Endothelial cell of umbilical vein (primary cell): ENCODE results near the gene MEGF10. TPM values are rescaled to one million over a fixed set of nuclear protein-coding genes. Genes with fewer than 3 reads are reported as not detected.

Experiments used
- BruUV-seq: library from RNA; stranded (reverse); fragments of 400-500 nt; replicated peaks from 2 replicates; lab custom pipeline; 2021; lab: Mats Ljungman, UMichigan
- CTCF ChIA-PET: fragments of 300-600, 350-600 bp; sonication (Branson Sonifier 250); formaldehyde crosslinking; loops from one replicate; lab custom pipeline; 2021; ENCODE audit warnings: antibody characterized with exemption, inconsistent platforms; lab: Charles Lee
- POLR2A ChIA-PET: fragments of 300-600, 350-600 bp; sonication (Branson Sonifier 250); formaldehyde crosslinking; loops from one replicate; lab custom pipeline; 2021; ENCODE audit warnings: antibody characterized with exemption, inconsistent platforms; lab: Charles Lee
- DNase-seq: peaks from one replicate; pipeline ENCODE4 v3.0.0-alpha.2; 2011; ENCODE audit warnings: low read depth, low spot score
- FAIRE-seq: peaks from 2 replicates; lab custom pipeline; 2011; peaks lifted over from hg19 to GRCh38; lab: Jason Lieb, UNC
- H2AFZ ChIP-seq: 2 replicates; pipeline ENCODE4 v1.6.0; 2012; ENCODE audit warnings: low read depth, low read length, control low read depth, inconsistent platforms
- H3K27ac ChIP-seq: 2 replicates; pipeline ENCODE4 v1.5.1; 2011; ENCODE audit warnings: low read depth, mild to moderate bottlenecking, control low read depth, low read length, moderate library complexity; ENCODE audit not compliant: insufficient read depth
- H3K27me3 ChIP-seq, 2 experiments: 2 replicates each; pipeline versions ENCODE4 v1.6.0 to v1.6.1; 2011; ENCODE audit warnings: low read length in 2 of 2, mixed read lengths in 1 of 2; ENCODE audit not compliant: control insufficient read depth in 2 of 2, insufficient read depth in 2 of 2
- H3K36me3 ChIP-seq, 2 experiments: 2 replicates in 1 of 2; 3 replicates in 1 of 2; pipeline ENCODE4 v1.5.1; 2011; ENCODE audit warnings: low read length in 2 of 2, mild to moderate bottlenecking in 1 of 2, moderate library complexity in 1 of 2; ENCODE audit not compliant: control insufficient read depth in 2 of 2, insufficient read depth in 2 of 2; ENCODE audit errors: extremely low read depth in 1 of 2
- H3K4me1 ChIP-seq: 3 replicates; pipeline ENCODE4 v1.5.1; 2011; ENCODE audit warnings: mild to moderate bottlenecking, low read length; ENCODE audit not compliant: control insufficient read depth, insufficient read depth; ENCODE audit errors: extremely low read depth
- H3K4me2 ChIP-seq: 2 replicates; pipeline ENCODE4 v1.6.1; 2011; ENCODE audit warnings: low read length, control low read depth, mixed read lengths; ENCODE audit not compliant: insufficient read depth
- H3K4me3 ChIP-seq, 3 experiments: fragments of 200-600 bp in 1 of 3; sonication (generic), shearing (Covaris generic) in 1 of 3; replicated peaks in 1 of 3; 2 replicates each; pipeline ENCODE4 v1.5.1; 2011 to 2016; ENCODE audit warnings: control low read depth in 3 of 3, low read length in 3 of 3, mild to moderate bottlenecking in 2 of 3, inconsistent platforms in 1 of 3, low read depth in 1 of 3, moderate library complexity in 1 of 3; ENCODE audit not compliant: insufficient read depth in 1 of 3
- H3K79me2 ChIP-seq: 2 replicates; pipeline ENCODE4 v1.6.0; 2012; ENCODE audit warnings: low read length, inconsistent platforms; ENCODE audit not compliant: control insufficient read depth, insufficient read depth
- H3K9ac ChIP-seq: replicated peaks from 2 replicates; pipeline ENCODE3; 2011; ENCODE audit warnings: low read length, control low read depth; ENCODE audit not compliant: insufficient read depth; ENCODE audit errors: extremely low read depth
- H3K9me1 ChIP-seq: replicated peaks from 3 replicates; pipeline ENCODE4 v1.6.0; 2011; ENCODE audit warnings: mild to moderate bottlenecking, low read length; ENCODE audit not compliant: control insufficient read depth, insufficient read depth; ENCODE audit errors: extremely low read depth
- H3K9me3 ChIP-seq: replicated peaks from 2 replicates; pipeline ENCODE4 v1.5.1; 2012; ENCODE audit warnings: low read length, inconsistent platforms; ENCODE audit not compliant: control insufficient read depth, insufficient read depth
- H4K20me1 ChIP-seq: replicated peaks from 2 replicates; pipeline ENCODE3; 2011; ENCODE audit warnings: mild to moderate bottlenecking, low read length; ENCODE audit not compliant: control insufficient read depth, insufficient read depth; ENCODE audit errors: extremely low read depth
- EZH2 ChIP-seq: IDR thresholded peaks from 2 replicates; pipeline ENCODE4 v1.6.1; 2012; ENCODE audit warnings: borderline replicate concordance, low read depth, mild to moderate bottlenecking, moderate library complexity, low read length, inconsistent platforms; ENCODE audit not compliant: severe bottlenecking
- FOS ChIP-seq: IDR thresholded peaks from 2 replicates; pipeline ENCODE4 v1.6.1; 2011; ENCODE audit warnings: mild to moderate bottlenecking, low read length, moderate library complexity, borderline replicate concordance; ENCODE audit not compliant: insufficient read depth
- GATA2 ChIP-seq: IDR thresholded peaks from 2 replicates; pipeline ENCODE4 v1.7.0; 2011; ENCODE audit warnings: low read depth, mild to moderate bottlenecking, moderate library complexity, mixed read lengths, low read length; ENCODE audit not compliant: insufficient read length, insufficient read depth
- JUN ChIP-seq: IDR thresholded peaks from 2 replicates; pipeline ENCODE4 v1.6.1; 2011; ENCODE audit warnings: borderline replicate concordance, low read depth; ENCODE audit not compliant: insufficient read length, insufficient read depth
- MYC ChIP-seq: IDR thresholded peaks from one replicate; pipeline ENCODE4 v1.6.1; 2011; ENCODE audit warnings: mild to moderate bottlenecking, low read depth, low read length
- POLR2A ChIP-seq: IDR thresholded peaks from 2 replicates; pipeline ENCODE4 v1.6.1; 2012; ENCODE audit warnings: low read depth, mild to moderate bottlenecking, control low read depth, low read length
- POLR2AphosphoS5 ChIP-seq: IDR thresholded peaks from 2 replicates; pipeline ENCODE4 v1.6.1; 2012; ENCODE audit warnings: low read depth, mild to moderate bottlenecking, control low read depth, low read length, moderate library complexity; ENCODE audit not compliant: insufficient read depth
- dilution Hi-C: fragments of 300-500 bp; cut with MboI; formaldehyde crosslinking; loops from one replicate; pipeline ENCODE4 v1.15.0; 2019; ENCODE audit warnings: low sequenced_read_pairs; ENCODE audit not compliant: extremely low pct_ligation_motif_present
- intact Hi-C: fragments of 100-400 bp; cut with micrococcal nuclease; formaldehyde crosslinking; loops from one replicate; pipeline ENCODE4 v1.10.0; 2022
- polyA plus RNA-seq, 4 experiments: library from polyadenylated mRNA; depleted of rRNA in 3 of 4; stranded (reverse) in 3 of 4; unstranded in 1 of 4; fragments of >200 nt; gene quantifications; 2 replicates each; pipeline versions ENCODE4 v1.2.1 to v1.2.3, GENCODE V29; 2011 to 2012; ENCODE audit warnings: missing spikeins in 1 of 4
- total RNA-seq: library from RNA; stranded (reverse); gene quantifications from 2 replicates; pipeline ENCODE4 v1.2.3, GENCODE V29; 2021
- TF ChIP-seq, protein P1 (sequence below): IDR thresholded peaks from 2 replicates; pipeline ENCODE4 v1.6.1; 2011; ENCODE audit not compliant: insufficient read depth, insufficient read length
- TF ChIP-seq, protein P2 (sequence below), 2 donors: IDR thresholded peaks; 1 replicate in 1 of 2; 2 replicates in 1 of 2; pipeline ENCODE4 v1.5.1; 2011; ENCODE audit warnings: low read length in 2 of 2, mild to moderate bottlenecking in 2 of 2, moderate library complexity in 2 of 2, control low read depth in 1 of 2, inconsistent platforms in 1 of 2, low read depth in 1 of 2; ENCODE audit not compliant: insufficient read depth in 1 of 2; ENCODE audit errors: extremely low read depth in 1 of 2

Gene MEGF10
- total and polyA plus RNA-seq, 2 donors (not counting 3 experiments of a cell fraction or from before 2014, with no cell fraction given), result 0.30 to 1.00 TPM

DNA sequence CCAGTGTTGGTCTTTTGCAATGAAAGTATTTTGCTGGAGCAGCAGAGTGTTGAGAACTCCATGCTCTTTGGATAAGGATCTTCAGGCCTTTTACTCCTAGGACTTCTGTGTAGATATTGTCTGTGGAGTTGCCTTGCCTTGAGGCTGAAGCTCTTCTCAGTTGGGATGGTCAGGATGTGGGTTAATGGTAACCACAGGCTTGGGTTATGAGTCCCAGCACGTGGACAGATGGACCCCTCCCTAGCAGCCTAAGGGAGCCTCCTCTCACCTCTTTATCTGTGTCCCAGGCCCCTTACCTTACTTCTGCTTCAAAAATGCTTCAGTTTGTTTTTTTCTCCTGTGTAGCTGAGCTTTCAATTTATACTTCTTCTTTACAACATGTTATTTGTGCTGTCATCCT, 109.9 kb downstream of the MEGF10 start:
- intact Hi-C loops, result no loop called here
- no TSS peak for BruUV-seq
- H3K27me3 ChIP-seq, result peaks cover 2 to 4% of the 10 kb centered on the region in 2 experiments
- no peaks in the 10 kb centered on the region for H3K9me1 ChIP-seq
- DNase-seq (no peak), FAIRE-seq (no peak)
- no peaks in the 10 kb centered on the region for H3K36me3 ChIP-seq
- dilution Hi-C loops, result no loop called here
- ChIA-PET POLR2A (no interaction called here), CTCF (interaction anchor here (0.9 to 1.2 kb wide), 3 partner anchors 9 to 92 kb away, joined by 4 to 5 read pairs (median 4); no protein-coding TSS in a partner anchor)
- H3K9me3 ChIP-seq, result no peaks in the 10 kb centered on the region
- H3K27ac ChIP-seq, result no peak overlapping the region
- no peak overlapping the region for H3K9ac ChIP-seq
- no peaks in the 10 kb centered on the region for H3K79me2 ChIP-seq
- no peaks in the 10 kb centered on the region for H3K4me1 ChIP-seq
- no peak overlapping the region for H3K4me3 ChIP-seq
- H2AFZ ChIP-seq, result no peak overlapping the region
- H3K4me2 ChIP-seq, result no peak overlapping the region
- TF ChIP-seq POLR2A (no peak), JUN (no peak), POLR2AphosphoS5 (no peak), GATA2 (no peak)
- H4K20me1 ChIP-seq, result no peaks in the 10 kb centered on the region

DNA sequence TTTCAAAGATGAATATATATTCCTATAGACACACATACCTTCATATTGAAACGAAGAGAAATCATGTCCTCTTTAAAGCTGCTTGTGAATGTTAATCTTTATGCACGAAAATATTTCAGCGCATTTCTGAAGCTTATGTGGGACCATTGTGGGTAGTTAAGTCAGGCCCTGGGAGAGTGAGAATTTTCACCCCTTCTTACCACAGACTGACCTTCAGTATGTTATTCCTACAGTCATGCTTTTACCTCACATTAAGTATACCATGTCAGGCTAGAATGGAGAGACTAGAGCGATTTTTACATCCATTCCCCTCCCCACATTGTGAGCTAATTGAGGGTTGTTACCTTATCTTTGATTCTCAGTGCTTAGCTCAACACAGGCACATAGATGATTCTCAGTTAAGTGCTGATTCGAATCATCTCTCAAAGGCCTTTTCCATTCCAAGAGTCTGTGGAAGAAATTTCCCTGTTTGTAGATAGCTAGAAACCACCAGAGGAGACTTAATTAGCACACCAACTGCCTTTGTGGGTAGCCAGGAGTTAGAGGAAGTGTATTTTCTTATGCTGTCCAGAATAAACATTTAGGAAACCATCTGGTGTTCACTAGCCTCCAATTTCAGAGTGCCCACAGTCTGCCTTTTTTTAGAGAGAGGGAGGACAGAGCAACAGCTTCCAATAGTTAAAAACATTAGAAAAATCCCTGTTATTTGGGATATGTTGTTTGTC, 110.5 kb downstream of the MEGF10 start:
- intact Hi-C loops, result no loop called here
- no peaks in the 10 kb centered on the region for H3K9me1 ChIP-seq
- H3K4me2 ChIP-seq, result no peak overlapping the region

More for the DNA sequence above, 110.5 kb downstream of the MEGF10 start:
- Histone ChIP-seq H3K27me3 (peaks cover 2 to 7% of the 10 kb centered on the region in 2 experiments), H2AFZ (no peak overlapping the region), H3K4me3 (no peak overlapping the region), H3K9me3 (no peaks in the 10 kb centered on the region), H4K20me1 (no peaks in the 10 kb centered on the region), H3K27ac (no peak overlapping the region), H3K4me1 (no peaks in the 10 kb centered on the region), H3K9ac (no peak overlapping the region), H3K36me3 (no peaks in the 10 kb centered on the region), H3K79me2 (no peaks in the 10 kb centered on the region)
- ChIA-PET POLR2A (no interaction called here), CTCF (interaction anchor here (0.9 to 1.2 kb wide), 3 partner anchors 8 to 92 kb away, joined by 4 to 5 read pairs (median 4); no protein-coding TSS in a partner anchor)
- dilution Hi-C loops, result no loop called here
- no TSS peak for BruUV-seq
- DNase-seq, result no peak
- FAIRE-seq, result no peak
- TF ChIP-seq, protein P1, sequence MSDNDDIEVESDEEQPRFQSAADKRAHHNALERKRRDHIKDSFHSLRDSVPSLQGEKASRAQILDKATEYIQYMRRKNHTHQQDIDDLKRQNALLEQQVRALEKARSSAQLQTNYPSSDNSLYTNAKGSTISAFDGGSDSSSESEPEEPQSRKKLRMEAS, result no peak
- TF ChIP-seq, protein P2, sequence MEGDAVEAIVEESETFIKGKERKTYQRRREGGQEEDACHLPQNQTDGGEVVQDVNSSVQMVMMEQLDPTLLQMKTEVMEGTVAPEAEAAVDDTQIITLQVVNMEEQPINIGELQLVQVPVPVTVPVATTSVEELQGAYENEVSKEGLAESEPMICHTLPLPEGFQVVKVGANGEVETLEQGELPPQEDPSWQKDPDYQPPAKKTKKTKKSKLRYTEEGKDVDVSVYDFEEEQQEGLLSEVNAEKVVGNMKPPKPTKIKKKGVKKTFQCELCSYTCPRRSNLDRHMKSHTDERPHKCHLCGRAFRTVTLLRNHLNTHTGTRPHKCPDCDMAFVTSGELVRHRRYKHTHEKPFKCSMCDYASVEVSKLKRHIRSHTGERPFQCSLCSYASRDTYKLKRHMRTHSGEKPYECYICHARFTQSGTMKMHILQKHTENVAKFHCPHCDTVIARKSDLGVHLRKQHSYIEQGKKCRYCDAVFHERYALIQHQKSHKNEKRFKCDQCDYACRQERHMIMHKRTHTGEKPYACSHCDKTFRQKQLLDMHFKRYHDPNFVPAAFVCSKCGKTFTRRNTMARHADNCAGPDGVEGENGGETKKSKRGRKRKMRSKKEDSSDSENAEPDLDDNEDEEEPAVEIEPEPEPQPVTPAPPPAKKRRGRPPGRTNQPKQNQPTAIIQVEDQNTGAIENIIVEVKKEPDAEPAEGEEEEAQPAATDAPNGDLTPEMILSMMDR (IDR thresholded peaks at IDR 0.05; ENCODE audit: extremely low read depth in 1 of 2, insufficient read depth in 1 of 2, low read depth in 1 of 2, low read length in 2 of 2), result no peak
- no peak for TF ChIP-seq JUN
- no peak for TF ChIP-seq POLR2AphosphoS5
- TF ChIP-seq MYC, result no peak
- no peak for TF ChIP-seq EZH2
- no peak for TF ChIP-seq POLR2A
- no peak for TF ChIP-seq GATA2
- no peak for TF ChIP-seq FOS
